ENCODE data around the gene KIAA1671.

KIAA1671 gene

GRCh38 chr22:24981656-24982055 is 29.1 kb downstream of the KIAA1671 start:
- no peak for TF ChIP-seq GATA3 (IDR thresholded peaks at IDR 0.05; ENCODE audit: low read depth, low read length)

GRCh38 chr22:24982301-24983056 is 30.0 kb downstream of the KIAA1671 start:
- no peak for TF ChIP-seq GATA2 (IDR thresholded peaks at IDR 0.05; ENCODE audit: low read depth, low read length)
- no peak for TF ChIP-seq GATA3 (IDR thresholded peaks at IDR 0.05; ENCODE audit: low read depth, low read length)

- TF ChIP-seq GATA2 (IDR thresholded peaks at IDR 0.05; ENCODE audit: low read depth, low read length) (no peak), GATA3 (IDR thresholded peaks at IDR 0.05; ENCODE audit: low read depth, low read length) (no peak)
Measured at GRCh38 chr22:24983151-24983550, 30.6 kb downstream of the KIAA1671 start.

GRCh38 chr22:24984122-24984521 is 31.6 kb downstream of the KIAA1671 start:
- no peak for TF ChIP-seq GATA3 (IDR thresholded peaks at IDR 0.05; ENCODE audit: low read depth, low read length)
- no peak for TF ChIP-seq GATA2 (IDR thresholded peaks at IDR 0.05; ENCODE audit: low read depth, low read length)

- TF ChIP-seq GATA3 (IDR thresholded peaks at IDR 0.05; ENCODE audit: low read depth, low read length) = no peak
- TF ChIP-seq GATA2 (IDR thresholded peaks at IDR 0.05; ENCODE audit: low read depth, low read length) = no peak
Measured at GRCh38 chr22:24985826-24986214, 33.3 kb downstream of the KIAA1671 start.

- TF ChIP-seq GATA3 (IDR thresholded peaks at IDR 0.05; ENCODE audit: low read depth, low read length) = no peak
- TF ChIP-seq GATA2 (IDR thresholded peaks at IDR 0.05; ENCODE audit: low read depth, low read length) = no peak
Measured at GRCh38 chr22:24986816-24987215, 34.3 kb downstream of the KIAA1671 start.

DNA sequence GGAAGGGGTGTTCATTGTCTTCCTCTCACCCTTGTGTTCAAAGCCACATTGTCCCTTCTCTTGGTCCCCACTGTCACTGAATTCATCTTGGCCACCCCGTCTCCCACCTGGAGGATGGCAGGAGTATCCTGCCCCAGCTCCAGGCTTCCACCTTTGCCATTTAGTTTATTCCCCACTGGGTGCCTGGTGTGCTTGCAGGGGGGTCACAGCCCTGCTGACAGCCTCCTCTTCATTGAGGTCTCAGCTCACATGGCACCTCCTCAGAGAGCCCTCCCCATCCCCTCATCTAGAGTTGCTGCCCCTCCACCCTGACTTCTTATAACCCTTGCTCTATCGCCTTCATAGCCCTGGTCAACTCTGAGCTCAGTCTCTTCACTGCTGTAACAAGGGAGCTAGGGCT is 36.6 kb downstream of the KIAA1671 start:
- TF ChIP-seq GATA3 (IDR thresholded peaks at IDR 0.05; ENCODE audit: low read depth, low read length) (no peak), GATA2 (IDR thresholded peaks at IDR 0.05; ENCODE audit: low read depth, low read length) (no peak)

- TF ChIP-seq GATA2 (IDR thresholded peaks at IDR 0.05; ENCODE audit: low read depth, low read length) (no peak), GATA3 (IDR thresholded peaks at IDR 0.05; ENCODE audit: low read depth, low read length) (no peak)
Measured at GRCh38 chr22:24989541-24989951, 37.0 kb downstream of the KIAA1671 start.

DNA sequence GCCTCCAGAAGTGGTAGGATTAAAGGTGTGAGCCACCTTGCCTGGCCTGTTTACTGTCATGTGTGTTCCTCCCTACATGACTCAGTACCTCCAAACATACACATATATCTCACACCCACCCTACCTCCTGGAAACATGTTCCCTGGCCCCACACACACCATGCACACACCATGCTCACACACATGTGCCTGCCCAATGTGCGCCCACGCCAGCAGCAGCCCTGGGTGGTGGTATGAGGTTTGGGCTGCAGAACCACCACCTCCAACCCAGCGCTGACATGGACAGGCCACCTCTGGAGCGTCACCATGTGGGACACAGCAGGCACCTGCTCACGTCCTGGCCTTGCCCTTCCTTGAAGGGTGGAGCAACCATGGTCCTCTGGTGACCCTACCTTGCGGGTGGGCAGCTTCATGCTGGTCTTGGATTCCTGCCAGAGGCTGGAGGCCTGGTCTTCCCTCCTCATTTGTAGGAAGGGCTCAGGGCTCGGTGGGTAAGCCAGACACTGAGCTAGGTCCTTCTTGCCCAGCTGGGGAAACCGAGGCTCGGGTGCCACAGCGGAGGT is 37.9 kb downstream of the KIAA1671 start:
- TF ChIP-seq GATA2 (IDR thresholded peaks at IDR 0.05; ENCODE audit: low read depth, low read length) (no peak), GATA3 (IDR thresholded peaks at IDR 0.05; ENCODE audit: low read depth, low read length) (no peak)

- no peak for TF ChIP-seq GATA3 (IDR thresholded peaks at IDR 0.05; ENCODE audit: low read depth, low read length)
- TF ChIP-seq GATA2 (IDR thresholded peaks at IDR 0.05; ENCODE audit: low read depth, low read length) = no peak
Measured at GRCh38 chr22:24992946-24993345, 40.4 kb downstream of the KIAA1671 start.

- TF ChIP-seq GATA3 (IDR thresholded peaks at IDR 0.05; ENCODE audit: low read depth, low read length) (no peak), GATA2 (IDR thresholded peaks at IDR 0.05; ENCODE audit: low read depth, low read length) (no peak)
Measured at GRCh38 chr22:24994070-24994763, 41.7 kb downstream of the KIAA1671 start.

- TF ChIP-seq GATA3 (IDR thresholded peaks at IDR 0.05; ENCODE audit: low read depth, low read length) (no peak), GATA2 (IDR thresholded peaks at IDR 0.05; ENCODE audit: low read depth, low read length) (no peak)
Measured at GRCh38 chr22:24995649-24996180, 43.2 kb downstream of the KIAA1671 start.

DNA sequence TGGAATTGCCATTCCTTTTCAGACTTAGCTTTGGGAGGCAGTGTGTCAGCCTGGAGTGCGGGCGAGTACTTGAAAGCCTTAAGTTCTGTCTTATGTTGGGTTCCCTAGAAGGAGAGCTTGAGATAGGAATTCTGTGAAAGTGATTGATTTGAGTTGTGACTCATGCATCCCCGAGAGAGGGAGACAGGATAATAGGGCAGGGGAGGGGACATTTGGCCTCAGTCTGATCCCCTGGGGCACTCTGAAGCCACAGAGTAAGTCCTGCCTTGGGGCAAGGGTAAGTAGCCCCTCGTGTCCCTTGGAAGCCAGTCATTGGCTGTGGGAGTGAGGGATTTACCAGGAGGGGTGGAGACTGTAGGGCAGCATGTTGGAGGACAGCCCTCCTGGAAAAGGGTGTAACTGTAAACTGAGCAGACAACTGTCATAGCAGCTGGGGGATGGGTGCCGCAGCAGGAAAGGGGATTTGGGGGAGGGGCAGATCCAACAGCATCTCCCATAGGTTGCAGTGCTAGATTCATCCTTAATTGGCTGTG is 44.0 kb downstream of the KIAA1671 start:
- no peak for TF ChIP-seq GATA3 (IDR thresholded peaks at IDR 0.05; ENCODE audit: low read depth, low read length)
- TF ChIP-seq GATA2 (IDR thresholded peaks at IDR 0.05; ENCODE audit: low read depth, low read length) = no peak

- TF ChIP-seq GATA3 (IDR thresholded peaks at IDR 0.05; ENCODE audit: low read depth, low read length) (no peak), GATA2 (IDR thresholded peaks at IDR 0.05; ENCODE audit: low read depth, low read length) (no peak)
Measured at GRCh38 chr22:24997023-24997422, 44.5 kb downstream of the KIAA1671 start.
